NCI-H2107 treated with DMSO at 0.1 percent for 48 hours (cell line): ENCODE results near the gene WSCD2.
"Not testable (repeated sequence)": the region's sequence is repeated elsewhere in the genome, so short reads cannot be mapped to it uniquely, and the experiment has no call there.

Experiments
- DNase-seq: peaks from one replicate; lab custom pipeline; 2025; ENCODE audit not compliant: unreplicated experiment; lab: John Stamatoyannopoulos, UW

WSCD2 gene

DNA sequence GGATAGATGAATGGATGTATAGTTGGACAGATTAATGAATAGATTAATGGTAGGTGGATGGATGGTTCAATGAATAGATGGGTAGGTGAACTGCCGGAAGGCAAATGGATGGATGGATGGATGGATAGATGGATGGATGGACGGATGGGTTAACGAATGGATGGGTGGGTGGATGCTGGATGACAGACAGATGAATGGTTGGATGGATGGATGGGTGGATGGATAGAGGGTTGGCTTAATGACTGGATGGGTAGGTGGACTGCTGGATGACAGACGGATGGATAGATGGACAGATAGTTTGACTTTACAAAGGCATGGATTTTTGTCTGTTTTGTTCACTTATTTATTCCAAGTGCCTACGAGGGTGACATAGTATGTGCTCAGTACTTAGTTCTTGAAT lies 64.4 kb downstream of the WSCD2 start:
- no peak for DNase-seq

- DNase-seq, result peak; percentile 15
These were observed 64.8 kb downstream of the WSCD2 start for GRCh38 chr12:108193917-108194316.

DNA sequence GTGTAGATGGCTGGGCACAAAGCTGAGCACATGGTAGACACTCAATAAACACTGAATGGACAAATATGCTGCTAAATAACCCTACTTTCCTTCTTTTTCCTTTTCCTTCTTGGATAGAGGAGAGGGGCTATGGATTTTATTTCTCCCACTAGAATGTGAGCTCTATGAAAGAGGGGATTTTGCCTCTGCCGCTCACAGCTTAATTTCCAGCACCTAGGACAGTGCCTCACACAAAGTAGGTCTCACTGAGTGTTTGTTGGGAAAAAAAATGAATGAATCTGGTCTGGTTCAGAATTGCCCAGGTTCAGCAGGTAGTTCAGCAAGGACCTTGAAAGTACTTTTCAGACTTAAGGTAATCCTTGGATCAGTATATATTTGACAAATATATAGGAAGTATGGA lies 65.5 kb downstream of the WSCD2 start:
- no peak for DNase-seq

GRCh38 chr12:108196319-108196718 lies 67.2 kb downstream of the WSCD2 start:
- DNase-seq, result no peak

- no peak for DNase-seq
These were observed 67.8 kb downstream of the WSCD2 start for GRCh38 chr12:108196921-108197320.

DNA sequence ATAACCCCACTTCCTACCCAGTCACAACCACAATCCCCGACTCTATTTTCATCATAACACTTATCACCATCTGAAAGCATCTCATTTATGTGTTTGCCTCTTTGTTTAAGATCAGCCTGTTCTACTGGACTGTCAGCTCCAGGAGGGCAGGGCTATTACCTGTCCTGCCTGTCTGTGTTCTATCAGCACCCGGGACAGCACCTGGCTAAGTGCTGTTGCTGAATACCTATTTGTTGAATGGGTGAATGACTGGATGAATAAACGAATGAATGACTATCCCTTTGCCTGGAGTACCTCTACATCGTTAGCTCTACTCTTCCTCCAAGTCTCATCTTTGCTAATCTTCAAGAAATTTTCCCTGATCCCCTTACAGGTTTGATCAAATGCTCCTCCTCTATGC lies 69.0 kb downstream of the WSCD2 start:
- DNase-seq, result no peak

DNA sequence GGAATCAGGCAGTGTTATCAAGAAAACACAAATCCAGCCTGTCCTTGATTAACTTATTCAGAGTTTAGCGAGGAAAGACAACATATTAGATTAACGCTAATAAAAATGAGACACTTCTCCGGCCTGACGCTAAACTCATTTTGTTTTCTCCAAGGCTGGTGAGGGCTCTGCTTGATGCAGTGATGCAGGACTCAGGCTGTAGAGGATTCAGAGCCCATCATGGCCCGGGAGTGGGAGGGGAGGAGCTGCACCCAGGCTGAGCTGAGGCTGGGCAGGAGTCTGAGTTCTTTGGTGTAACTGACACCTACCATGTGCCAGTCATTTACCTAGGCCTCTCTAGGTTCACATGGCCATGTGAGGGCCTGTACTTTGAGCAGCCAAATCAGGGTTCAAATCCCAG lies 70.0 kb downstream of the WSCD2 start:
- DNase-seq, result no peak

- no peak for DNase-seq
These were observed 72.7 kb downstream of the WSCD2 start for GRCh38 chr12:108201808-108202207.

GRCh38 chr12:108204117-108204987 lies 75.3 kb downstream of the WSCD2 start:
- DNase-seq, result no peak

DNA sequence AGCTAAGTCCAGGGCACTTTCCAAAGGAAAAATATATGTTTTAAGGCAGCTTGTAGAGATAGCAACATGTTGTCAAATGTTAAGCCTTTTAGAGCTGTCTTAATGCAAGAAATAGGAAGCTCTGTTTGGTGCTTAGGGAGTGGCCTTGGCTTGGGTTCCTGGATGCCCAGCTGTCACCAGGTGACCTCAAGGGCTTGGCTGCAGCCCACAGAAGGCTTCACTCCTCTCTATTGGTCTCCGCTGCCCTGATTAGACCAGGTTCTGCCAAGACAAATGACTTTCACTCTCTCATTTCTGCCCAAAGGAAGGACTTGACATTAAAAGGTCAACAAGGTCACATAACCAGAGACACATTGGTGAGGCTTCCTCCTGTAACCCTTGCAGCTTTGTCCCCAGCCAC lies 76.8 kb downstream of the WSCD2 start:
- no peak for DNase-seq

GRCh38 chr12:108207791-108208730 lies 79.0 kb downstream of the WSCD2 start:
- DNase-seq, result no peak

GRCh38 chr12:108210001-108210400 lies 80.9 kb downstream of the WSCD2 start:
- no peak for DNase-seq

DNA sequence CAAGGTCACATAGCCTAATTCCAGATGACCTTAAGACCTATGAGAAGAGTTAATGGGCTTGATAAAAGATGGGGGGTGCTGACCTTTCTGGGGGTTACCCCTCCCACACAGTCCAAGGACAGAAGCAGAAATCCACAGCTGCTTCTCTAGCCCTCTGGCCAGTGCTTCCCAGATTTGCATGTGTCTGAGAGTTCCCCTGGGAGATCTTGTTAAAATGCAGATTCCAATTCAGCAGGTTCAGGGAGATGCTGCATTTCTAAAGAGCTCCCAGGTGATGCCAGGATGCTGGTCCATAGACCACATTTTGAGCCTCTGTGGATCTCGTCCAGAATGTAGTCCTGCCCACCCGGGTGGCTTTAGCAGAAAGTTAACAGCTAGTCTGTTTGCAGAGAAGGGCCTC lies 82.1 kb downstream of the WSCD2 start:
- DNase-seq, result no peak

- DNase-seq, result no peak
These were observed 84.9 kb downstream of the WSCD2 start for GRCh38 chr12:108213871-108214445.

- no peak for DNase-seq
These were observed 85.4 kb downstream of the WSCD2 start for GRCh38 chr12:108214486-108214885.

- no peak for DNase-seq
These were observed 86.4 kb downstream of the WSCD2 start for GRCh38 chr12:108215458-108215857.

GRCh38 chr12:108218921-108219320 lies 89.8 kb downstream of the WSCD2 start:
- DNase-seq, result no peak

DNA sequence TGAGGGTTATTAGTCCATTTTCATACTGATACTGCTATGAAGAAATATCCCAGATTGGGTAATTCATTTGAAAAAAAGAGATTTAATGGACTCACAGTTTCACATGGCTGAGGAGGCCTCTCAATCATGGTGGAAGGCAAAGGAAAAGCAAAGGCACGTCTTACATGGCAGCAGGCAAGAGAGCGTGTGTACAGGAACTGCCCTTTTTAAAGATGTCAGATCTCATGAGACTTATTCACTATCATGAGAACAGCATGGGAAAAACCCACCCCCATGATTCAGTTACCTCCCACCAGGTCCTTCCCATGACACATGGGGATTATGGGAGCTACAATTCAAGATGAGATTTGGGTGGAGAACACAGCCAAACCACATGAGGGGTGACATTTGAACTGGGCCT lies 96.0 kb downstream of the WSCD2 start:
- DNase-seq, result not testable (repeated sequence)

GRCh38 chr12:108226866-108227265 lies 97.8 kb downstream of the WSCD2 start:
- no peak for DNase-seq

DNA sequence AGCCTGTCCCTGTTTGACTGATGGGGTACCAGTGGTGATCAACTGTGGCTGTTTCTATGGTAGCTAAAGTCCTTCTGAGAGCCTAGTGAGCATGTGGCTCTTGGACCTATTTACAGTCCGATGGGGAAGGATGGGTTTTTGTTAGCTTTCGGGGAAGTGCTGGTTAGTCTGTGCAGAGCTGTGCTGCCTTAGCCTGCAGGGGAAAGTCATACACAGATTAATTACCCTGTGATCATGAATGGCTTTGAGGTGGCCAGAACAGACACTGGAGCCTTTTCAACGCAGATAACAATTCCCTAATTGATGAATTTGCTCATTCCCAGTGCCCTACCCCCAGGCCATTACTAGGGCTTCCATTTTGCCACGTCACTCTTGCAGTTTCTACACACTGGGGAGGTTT lies 99.7 kb downstream of the WSCD2 start:
- no peak for DNase-seq

DNA sequence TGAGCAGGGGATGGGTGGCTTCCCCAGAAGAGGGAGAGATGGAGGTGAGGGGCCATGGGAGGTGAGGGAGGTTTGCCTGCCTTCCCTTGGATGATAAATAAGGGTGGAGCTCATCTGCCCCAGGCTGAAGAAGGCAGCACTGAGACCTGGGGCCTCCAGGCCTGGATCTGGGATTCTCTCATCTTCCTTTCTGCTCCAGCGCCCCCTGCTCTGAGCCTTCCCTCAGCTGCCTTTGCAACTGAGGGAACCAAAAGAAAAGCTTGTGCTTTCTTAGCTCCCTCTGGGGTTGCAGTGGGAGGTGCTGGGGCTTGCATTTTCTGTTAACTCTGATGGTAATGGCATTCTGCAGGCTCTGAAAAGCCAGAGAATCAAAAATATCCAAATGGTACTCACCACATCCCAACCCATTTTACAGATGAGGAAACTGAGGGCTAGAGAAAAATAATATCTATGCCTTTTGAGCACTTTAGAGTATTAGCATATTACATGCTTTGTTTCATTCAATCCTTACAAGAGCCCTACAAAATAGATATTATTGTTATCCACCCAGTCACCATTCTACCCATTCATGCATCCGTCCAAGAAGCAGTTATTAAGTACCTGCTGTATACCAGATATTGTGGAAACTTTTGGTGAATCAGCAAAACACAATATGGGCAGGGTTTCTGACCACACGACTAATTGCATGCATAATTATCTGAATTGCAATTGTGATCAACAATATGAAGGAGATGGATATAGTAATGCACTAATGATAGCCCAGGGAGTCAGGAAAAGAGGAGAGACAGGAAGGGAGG lies 102.2 kb downstream of the WSCD2 start:
- DNase-seq, result no peak
